ENCODE data around the gene ADAM22.
"Not testable (repeated sequence)": the region's sequence is repeated elsewhere in the genome, so short reads cannot be mapped to it uniquely, and the experiment has no call there.

Gene ADAM22

DNA sequence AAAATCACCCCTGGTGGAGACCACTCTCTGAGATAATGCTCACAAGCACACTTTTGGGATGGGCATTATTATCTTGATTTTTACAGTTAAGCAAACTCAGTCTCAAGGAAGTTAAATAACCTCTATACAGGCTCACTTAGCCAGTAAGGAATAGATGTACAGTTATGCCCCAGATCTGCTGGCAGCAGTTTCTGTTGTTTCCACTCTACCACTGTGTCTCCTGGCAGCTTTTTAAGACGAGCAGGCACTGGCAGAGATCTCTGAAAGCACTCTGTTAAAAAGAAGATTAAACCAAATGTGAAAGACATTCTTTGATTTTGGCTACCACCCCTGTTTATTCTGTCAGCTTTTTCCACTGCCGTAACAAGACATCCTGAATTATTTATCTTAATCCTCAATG, 212.6 kb downstream of the ADAM22 start:
- Histone ChIP-seq H3K36me3 (ENCODE audit: control insufficient read depth in 1 of 2, insufficient read depth in 2 of 2, low read length in 2 of 2) (no peaks in the 10 kb centered on the region), H3K27ac (ENCODE audit: low read depth, low read length) (no peak overlapping the region), H3K27me3 (ENCODE audit: control insufficient read depth in 1 of 2, insufficient read depth in 2 of 2, low read length in 2 of 2) (no peaks in the 10 kb centered on the region), H3K4me3 (ENCODE audit: low read depth in 1 of 2, low read length in 2 of 2) (no peak overlapping the region), H3K4me1 (ENCODE audit: control insufficient read depth in 1 of 2, insufficient read depth in 2 of 2, low read length in 2 of 2) (no peaks in the 10 kb centered on the region), H3K9me3 (ENCODE audit: control insufficient read depth in 1 of 2, low read length in 2 of 2) (no peaks in the 10 kb centered on the region), H3K9ac (ENCODE audit: low read depth in 1 of 2, low read length in 2 of 2) (no peak overlapping the region)

DNA sequence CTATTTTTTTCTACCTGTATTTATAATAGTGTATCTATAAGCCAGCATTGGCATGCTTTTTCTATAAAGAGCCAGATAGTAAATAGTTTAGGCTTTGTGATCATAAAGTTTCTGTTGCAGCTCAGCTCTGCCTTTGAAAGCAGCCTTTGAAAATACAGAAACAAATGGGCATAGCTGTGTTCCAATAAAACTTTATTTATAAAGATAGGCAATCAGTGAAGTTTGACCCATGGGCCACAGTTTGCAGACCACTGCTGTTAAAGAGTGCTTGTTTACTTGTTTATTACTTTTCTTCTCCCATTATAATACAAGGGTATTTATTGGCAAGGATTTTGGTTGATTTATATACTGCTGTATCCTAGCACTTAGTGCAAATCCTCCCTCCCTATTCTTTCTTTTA, 213.3 kb downstream of the ADAM22 start:
- no peaks in the 10 kb centered on the region for H3K27me3 ChIP-seq (ENCODE audit: control insufficient read depth in 1 of 2, insufficient read depth in 2 of 2, low read length in 2 of 2)
- H3K9me3 ChIP-seq (ENCODE audit: control insufficient read depth in 1 of 2, low read length in 2 of 2): no peaks in the 10 kb centered on the region
- H3K27ac ChIP-seq (ENCODE audit: low read depth, low read length): no peak overlapping the region
- no peaks in the 10 kb centered on the region for H3K4me1 ChIP-seq (ENCODE audit: control insufficient read depth in 1 of 2, insufficient read depth in 2 of 2, low read length in 2 of 2)
- H3K9ac ChIP-seq (ENCODE audit: low read depth in 1 of 2, low read length in 2 of 2): no peak overlapping the region
- no peaks in the 10 kb centered on the region for H3K36me3 ChIP-seq (ENCODE audit: control insufficient read depth in 1 of 2, insufficient read depth in 2 of 2, low read length in 2 of 2)
- no peak overlapping the region for H3K4me3 ChIP-seq (ENCODE audit: low read depth in 1 of 2, low read length in 2 of 2)

DNA sequence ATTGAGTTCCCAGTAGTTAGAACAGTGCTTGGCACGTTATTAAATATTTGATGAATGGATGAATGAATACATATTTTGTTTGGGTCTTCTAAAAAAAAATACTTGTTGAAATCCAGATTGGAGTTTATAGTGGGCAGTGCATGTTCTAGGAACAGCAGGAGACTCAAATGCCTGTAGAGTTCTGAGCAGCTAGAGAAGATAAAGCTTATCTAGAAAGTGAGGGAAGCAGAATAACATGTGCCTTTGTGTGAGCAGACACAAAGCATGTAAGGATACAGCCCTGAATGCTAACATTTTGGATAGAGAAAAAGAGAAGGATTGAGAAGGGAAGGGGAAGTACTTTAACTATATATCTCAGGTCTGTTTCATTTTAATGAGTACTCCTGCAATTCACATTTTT, 213.9 kb downstream of the ADAM22 start:
- H3K27me3 ChIP-seq (ENCODE audit: control insufficient read depth in 1 of 2, insufficient read depth in 2 of 2, low read length in 2 of 2): no peaks in the 10 kb centered on the region
- no peak overlapping the region for H3K4me3 ChIP-seq (ENCODE audit: low read depth in 1 of 2, low read length in 2 of 2)
- H3K9ac ChIP-seq (ENCODE audit: low read depth in 1 of 2, low read length in 2 of 2): no peak overlapping the region
- H3K27ac ChIP-seq (ENCODE audit: low read depth, low read length): no peak overlapping the region
- H3K4me1 ChIP-seq (ENCODE audit: control insufficient read depth in 1 of 2, insufficient read depth in 2 of 2, low read length in 2 of 2): no peaks in the 10 kb centered on the region
- H3K36me3 ChIP-seq (ENCODE audit: control insufficient read depth in 1 of 2, insufficient read depth in 2 of 2, low read length in 2 of 2): no peaks in the 10 kb centered on the region
- no peaks in the 10 kb centered on the region for H3K9me3 ChIP-seq (ENCODE audit: control insufficient read depth in 1 of 2, low read length in 2 of 2)

DNA sequence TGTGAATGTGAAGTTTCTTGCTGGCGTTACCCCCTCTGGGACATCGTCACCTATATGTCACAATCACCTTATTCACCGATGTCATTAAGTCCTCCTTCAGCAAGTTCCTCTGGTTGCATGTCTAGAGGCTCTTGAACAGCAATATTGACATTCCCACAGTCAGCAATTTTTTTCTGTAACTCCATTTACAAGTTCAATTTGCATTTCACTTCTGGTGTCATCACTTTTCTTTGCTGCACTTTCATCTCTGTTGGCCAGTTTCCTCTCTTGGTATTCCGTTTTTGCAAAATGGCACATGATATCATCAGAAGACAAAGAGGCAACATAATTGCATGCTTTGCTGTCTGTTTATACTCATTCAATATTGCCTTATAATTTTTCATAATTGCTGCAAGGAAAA, 216.0 kb downstream of the ADAM22 start:
- H3K9ac ChIP-seq (ENCODE audit: low read depth in 1 of 2, low read length in 2 of 2): no peak overlapping the region
- H3K36me3 ChIP-seq (ENCODE audit: control insufficient read depth in 1 of 2, insufficient read depth in 2 of 2, low read length in 2 of 2): no peaks in the 10 kb centered on the region
- no peaks in the 10 kb centered on the region for H3K9me3 ChIP-seq (ENCODE audit: control insufficient read depth in 1 of 2, low read length in 2 of 2)
- H3K4me1 ChIP-seq (ENCODE audit: control insufficient read depth in 1 of 2, insufficient read depth in 2 of 2, low read length in 2 of 2): no peaks in the 10 kb centered on the region
- H3K4me3 ChIP-seq (ENCODE audit: low read depth in 1 of 2, low read length in 2 of 2): no peak overlapping the region
- no peaks in the 10 kb centered on the region for H3K27me3 ChIP-seq (ENCODE audit: control insufficient read depth in 1 of 2, insufficient read depth in 2 of 2, low read length in 2 of 2)
- no peak overlapping the region for H3K27ac ChIP-seq (ENCODE audit: low read depth, low read length)

DNA sequence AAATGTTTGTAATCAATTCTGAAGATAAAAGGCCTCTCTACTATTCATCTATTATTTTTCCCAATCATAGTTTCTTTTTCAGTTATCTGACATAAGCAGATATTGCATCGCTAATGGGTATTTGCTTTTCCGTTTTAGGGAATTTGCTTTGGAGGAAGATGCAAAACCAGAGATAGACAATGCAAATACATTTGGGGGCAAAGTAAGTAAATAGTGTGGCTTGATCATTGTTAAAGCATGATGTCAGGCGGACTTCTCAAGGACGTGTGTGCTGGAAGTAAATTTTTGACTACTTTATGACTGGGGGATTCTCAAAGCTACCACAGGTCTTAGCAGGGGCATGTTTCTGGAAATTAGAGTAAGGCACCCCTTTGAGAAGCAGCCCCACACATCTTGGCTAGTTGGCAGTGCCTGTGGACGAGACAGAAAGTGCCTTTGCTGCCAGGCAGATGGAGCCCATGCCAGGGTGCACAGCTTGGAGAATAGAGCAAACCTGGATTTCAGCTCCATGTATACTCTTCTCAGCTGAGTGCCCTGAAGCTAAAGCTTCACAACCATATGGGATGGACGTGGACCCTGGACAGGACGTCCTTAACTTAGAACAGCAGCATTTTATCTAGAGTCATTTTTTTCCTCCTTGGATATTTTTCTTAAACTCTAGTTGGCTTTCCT, 217.2 kb downstream of the ADAM22 start:
- Histone ChIP-seq H3K27ac (ENCODE audit: low read depth, low read length) (no peak overlapping the region), H3K9me3 (ENCODE audit: control insufficient read depth in 1 of 2, low read length in 2 of 2) (no peaks in the 10 kb centered on the region), H3K27me3 (ENCODE audit: control insufficient read depth in 1 of 2, insufficient read depth in 2 of 2, low read length in 2 of 2) (no peaks in the 10 kb centered on the region), H3K9ac (ENCODE audit: low read depth in 1 of 2, low read length in 2 of 2) (no peak overlapping the region), H3K36me3 (ENCODE audit: control insufficient read depth in 1 of 2, insufficient read depth in 2 of 2, low read length in 2 of 2) (no peaks in the 10 kb centered on the region), H3K4me1 (ENCODE audit: control insufficient read depth in 1 of 2, insufficient read depth in 2 of 2, low read length in 2 of 2) (no peaks in the 10 kb centered on the region), H3K4me3 (ENCODE audit: low read depth in 1 of 2, low read length in 2 of 2) (no peak overlapping the region)

DNA sequence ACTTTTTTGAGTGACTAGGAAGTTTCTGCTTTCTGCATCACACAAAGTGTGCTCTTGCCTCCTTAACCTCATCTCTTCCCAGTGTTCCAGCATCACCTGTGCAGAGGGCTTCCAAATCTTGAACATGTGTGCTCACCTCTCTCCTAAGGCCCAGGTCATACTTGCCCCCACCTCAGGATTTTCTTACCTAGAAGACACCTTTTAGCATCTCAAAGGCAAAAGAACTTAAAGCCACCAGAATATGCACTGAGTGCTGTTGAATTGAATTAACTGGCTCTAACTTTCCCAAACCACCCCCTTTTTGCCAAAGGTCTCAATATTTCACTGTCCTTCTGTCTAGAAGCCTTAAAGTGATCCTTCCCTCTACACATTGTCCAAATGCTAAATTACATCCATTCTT, 219.3 kb downstream of the ADAM22 start:
- no peaks in the 10 kb centered on the region for H3K9me3 ChIP-seq (ENCODE audit: control insufficient read depth in 1 of 2, low read length in 2 of 2)
- H3K4me3 ChIP-seq (ENCODE audit: low read depth in 1 of 2, low read length in 2 of 2): no peak overlapping the region
- no peaks in the 10 kb centered on the region for H3K4me1 ChIP-seq (ENCODE audit: control insufficient read depth in 1 of 2, insufficient read depth in 2 of 2, low read length in 2 of 2)
- H3K27ac ChIP-seq (ENCODE audit: low read depth, low read length): no peak overlapping the region
- H3K27me3 ChIP-seq (ENCODE audit: control insufficient read depth in 1 of 2, insufficient read depth in 2 of 2, low read length in 2 of 2): no peaks in the 10 kb centered on the region
- no peak overlapping the region for H3K9ac ChIP-seq (ENCODE audit: low read depth in 1 of 2, low read length in 2 of 2)
- H3K36me3 ChIP-seq (ENCODE audit: control insufficient read depth in 1 of 2, insufficient read depth in 2 of 2, low read length in 2 of 2): no peaks in the 10 kb centered on the region

DNA sequence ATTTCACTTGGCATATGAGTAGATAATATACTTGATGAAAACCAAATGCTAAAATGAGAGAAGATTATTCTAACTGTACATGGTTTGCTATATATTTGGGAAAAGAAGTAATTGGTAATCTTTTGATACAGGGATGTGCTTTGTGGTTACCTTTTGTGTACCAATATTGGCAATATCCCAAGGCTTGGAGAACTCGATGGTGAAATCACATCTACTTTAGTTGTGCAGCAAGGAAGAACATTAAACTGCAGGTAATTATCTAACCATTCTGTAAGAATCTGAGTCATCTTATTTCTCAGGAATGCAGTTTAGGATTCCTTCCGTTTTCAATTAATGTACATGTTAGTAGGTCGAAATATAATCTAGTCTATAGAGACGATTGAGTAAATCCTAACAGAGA, 221.7 kb downstream of the ADAM22 start:
- no peak overlapping the region for H3K9ac ChIP-seq (ENCODE audit: low read depth in 1 of 2, low read length in 2 of 2)
- H3K36me3 ChIP-seq (ENCODE audit: control insufficient read depth in 1 of 2, insufficient read depth in 2 of 2, low read length in 2 of 2): no peaks in the 10 kb centered on the region

DNA sequence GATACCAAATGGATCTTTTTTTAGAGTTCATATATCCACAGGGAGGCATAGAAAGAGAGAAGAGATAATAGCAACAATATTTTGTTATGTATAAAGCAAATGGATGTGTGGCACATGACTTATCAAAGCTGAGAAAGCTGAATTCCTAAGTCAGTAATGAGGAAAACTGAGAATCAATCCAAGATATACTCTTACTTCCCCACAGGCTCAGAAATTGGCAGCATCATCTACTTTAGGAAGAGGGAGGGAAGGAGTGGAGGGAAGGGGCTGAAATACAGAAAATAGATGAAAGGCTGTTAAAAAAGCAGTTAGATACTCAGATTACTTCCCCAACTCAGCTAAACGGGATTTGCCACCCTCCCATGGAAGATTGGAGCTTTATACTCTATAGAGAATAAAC, 222.3 kb downstream of the ADAM22 start:
- H3K36me3 ChIP-seq (ENCODE audit: control insufficient read depth in 1 of 2, insufficient read depth in 2 of 2, low read length in 2 of 2): no peaks in the 10 kb centered on the region
- H3K4me3 ChIP-seq (ENCODE audit: low read depth in 1 of 2, low read length in 2 of 2): no peak overlapping the region
- no peak overlapping the region for H3K9ac ChIP-seq (ENCODE audit: low read depth in 1 of 2, low read length in 2 of 2)
- H3K27ac ChIP-seq (ENCODE audit: low read depth, low read length): no peak overlapping the region
- H3K9me3 ChIP-seq (ENCODE audit: control insufficient read depth in 1 of 2, low read length in 2 of 2): no peaks in the 10 kb centered on the region
- H3K4me1 ChIP-seq (ENCODE audit: control insufficient read depth in 1 of 2, insufficient read depth in 2 of 2, low read length in 2 of 2): no peaks in the 10 kb centered on the region
- H3K27me3 ChIP-seq (ENCODE audit: control insufficient read depth in 1 of 2, insufficient read depth in 2 of 2, low read length in 2 of 2): no peaks in the 10 kb centered on the region

More for the DNA sequence above, 221.7 kb downstream of the ADAM22 start:
- Histone ChIP-seq H3K27me3 (ENCODE audit: control insufficient read depth in 1 of 2, insufficient read depth in 2 of 2, low read length in 2 of 2) (no peaks in the 10 kb centered on the region), H3K4me1 (ENCODE audit: control insufficient read depth in 1 of 2, insufficient read depth in 2 of 2, low read length in 2 of 2) (no peaks in the 10 kb centered on the region), H3K27ac (ENCODE audit: low read depth, low read length) (no peak overlapping the region), H3K9me3 (ENCODE audit: control insufficient read depth in 1 of 2, low read length in 2 of 2) (no peaks in the 10 kb centered on the region), H3K4me3 (ENCODE audit: low read depth in 1 of 2, low read length in 2 of 2) (no peak overlapping the region)

DNA sequence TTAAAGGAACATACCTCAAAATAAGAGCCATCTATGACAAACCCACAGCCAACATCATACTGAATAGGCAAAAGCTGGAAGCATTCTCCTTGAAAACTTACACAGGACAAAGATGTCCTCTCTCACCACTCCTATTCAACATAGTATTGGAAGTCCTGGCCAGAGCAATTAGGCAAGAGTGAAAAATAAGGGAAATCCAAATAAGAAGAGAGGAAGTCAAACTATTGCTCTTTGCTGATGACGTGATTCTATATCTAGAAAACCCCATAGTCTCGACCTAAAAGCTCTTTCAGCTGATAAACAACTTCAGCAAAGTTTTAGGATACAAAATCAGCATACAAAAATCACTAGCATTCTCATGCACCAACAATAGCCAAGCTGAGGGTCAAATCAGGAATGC, 225.7 kb downstream of the ADAM22 start:
- H3K9me3 ChIP-seq (ENCODE audit: control insufficient read depth in 1 of 2, low read length in 2 of 2); H3K27me3 ChIP-seq (ENCODE audit: control insufficient read depth in 1 of 2, insufficient read depth in 2 of 2, low read length in 2 of 2); H3K27ac ChIP-seq (ENCODE audit: low read depth, low read length); H3K4me3 ChIP-seq (ENCODE audit: low read depth in 1 of 2, low read length in 2 of 2); H3K36me3 ChIP-seq (ENCODE audit: control insufficient read depth in 1 of 2, insufficient read depth in 2 of 2, low read length in 2 of 2); H3K9ac ChIP-seq (ENCODE audit: low read depth in 1 of 2, low read length in 2 of 2); H3K4me1 ChIP-seq (ENCODE audit: control insufficient read depth in 1 of 2, insufficient read depth in 2 of 2, low read length in 2 of 2): not testable (repeated sequence)

DNA sequence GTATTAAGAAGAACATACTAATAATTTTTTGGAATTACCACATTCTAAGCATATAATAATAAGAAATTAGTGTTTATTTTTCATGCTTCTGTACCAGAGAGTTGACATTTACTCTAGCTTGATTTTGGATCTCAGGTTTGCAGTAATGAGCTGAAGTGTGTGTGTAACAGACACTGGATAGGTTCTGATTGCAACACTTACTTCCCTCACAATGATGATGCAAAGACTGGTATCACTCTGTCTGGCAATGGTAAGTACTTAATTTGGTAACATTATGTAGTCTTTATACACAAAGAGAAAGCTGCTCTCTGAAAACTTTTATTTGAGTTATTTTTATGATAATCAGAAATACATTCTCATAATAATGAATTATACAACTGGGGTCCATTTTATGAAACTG, 231.6 kb downstream of the ADAM22 start:
- Histone ChIP-seq H3K36me3 (ENCODE audit: control insufficient read depth in 1 of 2, insufficient read depth in 2 of 2, low read length in 2 of 2) (no peaks in the 10 kb centered on the region), H3K4me3 (ENCODE audit: low read depth in 1 of 2, low read length in 2 of 2) (no peak overlapping the region), H3K9ac (ENCODE audit: low read depth in 1 of 2, low read length in 2 of 2) (no peak overlapping the region), H3K9me3 (ENCODE audit: control insufficient read depth in 1 of 2, low read length in 2 of 2) (no peaks in the 10 kb centered on the region), H3K27me3 (ENCODE audit: control insufficient read depth in 1 of 2, insufficient read depth in 2 of 2, low read length in 2 of 2) (no peaks in the 10 kb centered on the region), H3K4me1 (ENCODE audit: control insufficient read depth in 1 of 2, insufficient read depth in 2 of 2, low read length in 2 of 2) (no peaks in the 10 kb centered on the region), H3K27ac (ENCODE audit: low read depth, low read length) (no peak overlapping the region)

DNA sequence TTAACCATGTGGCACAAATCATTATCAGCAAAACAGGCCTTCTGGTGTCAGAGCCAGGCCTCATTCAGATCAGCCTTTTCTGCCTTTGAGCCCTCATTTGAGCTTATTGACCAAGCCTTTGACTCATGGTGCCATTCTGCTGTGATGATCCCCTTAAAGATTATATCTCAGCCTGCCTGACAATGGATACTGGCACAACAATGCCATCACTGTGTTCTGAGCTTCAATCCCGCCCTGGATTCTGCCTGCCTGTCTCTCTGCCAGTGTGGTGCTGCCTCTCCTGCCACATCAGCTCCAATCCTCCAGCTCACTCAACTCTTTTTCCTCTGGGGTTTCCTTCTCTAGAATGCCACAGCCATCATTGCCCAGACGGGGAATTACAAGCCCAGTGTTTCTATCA, 233.2 kb downstream of the ADAM22 start:
- Histone ChIP-seq H3K4me1 (ENCODE audit: control insufficient read depth in 1 of 2, insufficient read depth in 2 of 2, low read length in 2 of 2) (no peaks in the 10 kb centered on the region), H3K36me3 (ENCODE audit: control insufficient read depth in 1 of 2, insufficient read depth in 2 of 2, low read length in 2 of 2) (no peaks in the 10 kb centered on the region), H3K27me3 (ENCODE audit: control insufficient read depth in 1 of 2, insufficient read depth in 2 of 2, low read length in 2 of 2) (no peaks in the 10 kb centered on the region), H3K4me3 (ENCODE audit: low read depth in 1 of 2, low read length in 2 of 2) (no peak overlapping the region), H3K9me3 (ENCODE audit: control insufficient read depth in 1 of 2, low read length in 2 of 2) (no peaks in the 10 kb centered on the region), H3K9ac (ENCODE audit: low read depth in 1 of 2, low read length in 2 of 2) (no peak overlapping the region), H3K27ac (ENCODE audit: low read depth, low read length) (no peak overlapping the region)

All from duodenal mucosa (tissue), 2 donors.